GM12878 (cell line): ENCODE results near the gene CLDN6. TPM values are rescaled to one million over a fixed set of nuclear protein-coding genes. Genes with fewer than 3 reads are reported as not detected.

Experiments
- ATAC-seq: fragments of 200-7000 bp; cut with Tn5 transposase; 3 replicates; pipeline ENCODE4 v1.9.1; 2020; ENCODE audit warnings: mild to moderate bottlenecking, moderate library complexity
- BruUV-seq: library from RNA; stranded (reverse); fragments of 400-500 nt; replicated peaks from 2 replicates; lab custom pipeline; 2021; lab: Mats Ljungman, UMichigan
- CTCF ChIA-PET: fragments of 300-600 bp; sonication (Branson Sonifier 250); formaldehyde crosslinking; extraction: SDS; loops from one replicate; lab custom pipeline; 2021; ENCODE audit warnings: inconsistent platforms; lab: Yijun Ruan, JAX
- POLR2A ChIA-PET: fragments of 350-600 bp; formaldehyde crosslinking; extraction: SDS; loops from one replicate; lab custom pipeline; 2021; ENCODE audit warnings: inconsistent platforms; lab: Charles Lee
- RAD21 ChIA-PET: fragments of 300-600 bp; sonication (Branson Sonifier 250); formaldehyde crosslinking; loops from one replicate; lab custom pipeline; 2023; ENCODE audit warnings: antibody characterized with exemption; ENCODE audit not compliant: unreplicated experiment; lab: Charles Lee
- SMC1A ChIA-PET: fragments of 300-600 bp; sonication (Branson Sonifier 250); formaldehyde crosslinking; loops from one replicate; lab custom pipeline; 2023; ENCODE audit not compliant: unreplicated experiment, uncharacterized antibody; lab: Charles Lee
- DNase-seq: peaks from one replicate; pipeline ENCODE4 v3.0.0-alpha.2; 2011; ENCODE audit warnings: low read depth, low spot score
- FAIRE-seq: peaks from 3 replicates; lab custom pipeline; 2011; peaks lifted over from hg19 to GRCh38; lab: Jason Lieb, UNC
- H2AFZ ChIP-seq: 2 replicates; pipeline ENCODE4 v1.6.0; 2011; ENCODE audit warnings: low read depth, low read length, control low read depth; ENCODE audit not compliant: control insufficient read depth
- H3K27ac ChIP-seq: 2 replicates; pipeline ENCODE4 v1.5.1; 2011; ENCODE audit warnings: control low read depth; ENCODE audit not compliant: control insufficient read depth, insufficient read depth
- H3K27me3 ChIP-seq, 2 experiments: replicated peaks in 1 of 2; 2 replicates each; pipeline versions ENCODE4 v1.6.0 to v1.6.1; 2011; ENCODE audit warnings: low read length in 1 of 2; ENCODE audit not compliant: control insufficient read depth in 2 of 2, insufficient read depth in 2 of 2
- H3K36me3 ChIP-seq, 2 experiments: 2 replicates each; pipeline ENCODE4 v1.5.1; 2011; ENCODE audit warnings: low read length in 1 of 2; ENCODE audit not compliant: control insufficient read depth in 2 of 2, insufficient read depth in 2 of 2
- H3K4me1 ChIP-seq: 2 replicates; pipeline ENCODE4 v1.6.1; 2011; ENCODE audit warnings: mild to moderate bottlenecking, low read length, moderate library complexity, mixed read lengths; ENCODE audit not compliant: control insufficient read depth, insufficient read depth
- H3K4me2 ChIP-seq: 2 replicates; pipeline ENCODE4 v1.6.0; 2011; ENCODE audit warnings: control low read depth; ENCODE audit not compliant: control insufficient read depth, insufficient read depth
- H3K4me3 ChIP-seq: fragments of 200-600 bp; sonication (generic); 2 replicates; pipeline ENCODE4 v1.5.1; 2016
- H3K79me2 ChIP-seq: 2 replicates; pipeline ENCODE4 v1.6.0; 2011; ENCODE audit warnings: low read length; ENCODE audit not compliant: control insufficient read depth, insufficient read depth
- H3K9ac ChIP-seq: 2 replicates; pipeline ENCODE4 v1.8.0; 2011; ENCODE audit warnings: low read length, control low read depth, mixed read lengths; ENCODE audit not compliant: control insufficient read depth, insufficient read depth
- H3K9me3 ChIP-seq: replicated peaks from 3 replicates; pipeline ENCODE4 v1.5.1; 2011; ENCODE audit warnings: mild to moderate bottlenecking, low read length; ENCODE audit not compliant: control insufficient read depth, insufficient read depth
- H4K20me1 ChIP-seq: 2 replicates; pipeline ENCODE4 v1.6.0; 2011; ENCODE audit not compliant: control insufficient read depth, insufficient read depth
- ATF7 ChIP-seq: fragments of 450-650 bp; IDR thresholded peaks from 2 replicates; pipeline ENCODE4 v1.6.1; 2016; ENCODE audit warnings: low read depth, mild to moderate bottlenecking
- CBFB ChIP-seq: IDR thresholded peaks from 2 replicates; pipeline ENCODE4 v1.6.1; 2016; ENCODE audit warnings: antibody characterized with exemption, low read depth
- CREB1 ChIP-seq: IDR thresholded peaks from 2 replicates; pipeline ENCODE4 v1.6.1; 2012; ENCODE audit warnings: low read depth, mild to moderate bottlenecking, inconsistent platforms
- HDGF ChIP-seq: fragments of 450-650 bp; IDR thresholded peaks from 2 replicates; pipeline ENCODE4 v1.6.1; 2016; ENCODE audit warnings: antibody characterized with exemption
- LARP7 ChIP-seq: fragments of 450-650 bp; IDR thresholded peaks from 2 replicates; pipeline ENCODE4 v1.6.1; 2017; ENCODE audit warnings: mild to moderate bottlenecking
- MAX ChIP-seq: IDR thresholded peaks from 2 replicates; pipeline ENCODE4 v1.6.1; 2012; ENCODE audit warnings: low read depth, low read length, improper control_type of control experiment
- MXI1 ChIP-seq: fragments of 150-350 bp; IDR thresholded peaks from 2 replicates; pipeline ENCODE4 v1.6.1; 2011; ENCODE audit warnings: low read depth, mild to moderate bottlenecking, inconsistent platforms, low read length, improper control_type of control experiment
- NBN ChIP-seq: fragments of 450-650 bp; IDR thresholded peaks from 2 replicates; pipeline ENCODE4 v1.6.1; 2016
- NFXL1 ChIP-seq: fragments of 450-650 bp; IDR thresholded peaks from 2 replicates; pipeline ENCODE4 v1.6.1; 2017; ENCODE audit warnings: antibody characterized with exemption, mild to moderate bottlenecking, borderline replicate concordance
- NRF1 ChIP-seq: conservative IDR thresholded peaks from 2 replicates; pipeline ENCODE4 v1.6.1; 2011; ENCODE audit warnings: mild to moderate bottlenecking, low read depth, low read length, improper control_type of control experiment
- PML ChIP-seq: IDR thresholded peaks from 2 replicates; pipeline ENCODE4 v1.6.1; 2012; ENCODE audit warnings: low read length, inconsistent platforms
- POLR2A ChIP-seq: IDR thresholded peaks from 2 replicates; pipeline ENCODE4 v1.6.1; 2011; ENCODE audit warnings: low read depth, mild to moderate bottlenecking, low read length
- RAD21 ChIP-seq: IDR thresholded peaks from 2 replicates; pipeline ENCODE4 v1.6.1; 2011; ENCODE audit warnings: mild to moderate bottlenecking, low read depth, low read length, moderate library complexity; ENCODE audit not compliant: insufficient read depth
- RAD51 ChIP-seq: fragments of 450-650 bp; IDR thresholded peaks from 2 replicates; pipeline ENCODE4 v1.6.1; 2016; ENCODE audit warnings: moderate library complexity, mild to moderate bottlenecking, inconsistent platforms
- RUNX3 ChIP-seq: IDR thresholded peaks from 2 replicates; pipeline ENCODE4 v1.6.1; 2012; ENCODE audit warnings: low read length, inconsistent platforms
- SIX5 ChIP-seq: IDR thresholded peaks from 2 replicates; pipeline ENCODE4 v1.6.1; 2011; ENCODE audit warnings: mild to moderate bottlenecking, low read depth, low read length, moderate library complexity; ENCODE audit not compliant: severe bottlenecking
- SKIL ChIP-seq: fragments of 450-650 bp; IDR thresholded peaks from 2 replicates; pipeline ENCODE4 v1.6.1; 2017; ENCODE audit warnings: mild to moderate bottlenecking, low read depth, inconsistent platforms; ENCODE audit not compliant: poor library complexity, severe bottlenecking
- SMC3 ChIP-seq: IDR thresholded peaks from 2 replicates; pipeline ENCODE4 v1.6.1; 2011; ENCODE audit warnings: low read length, improper control_type of control experiment, borderline replicate concordance
- SREBF1 ChIP-seq: IDR thresholded peaks from 2 replicates; pipeline ENCODE4 v1.6.1; 2012; ENCODE audit warnings: mild to moderate bottlenecking, low read length
- ZNF217 ChIP-seq: fragments of 450-650 bp; IDR thresholded peaks from 2 replicates; pipeline ENCODE4 v1.6.1; 2017; ENCODE audit warnings: antibody characterized with exemption, mild to moderate bottlenecking
- WGBS: methylation state at CpG from one replicate; pipeline ENCODE4 v1.1.6; 2016; ENCODE audit warnings: low lambda C conversion rate; ENCODE audit not compliant: insufficient replicate concordance, insufficient coverage; ENCODE audit errors: missing lambda C conversion rate; 5-methylcytosine and 5-hydroxymethylcytosine counted together
- in situ Hi-C: fragments of 300-500 bp; cut with MboI; formaldehyde crosslinking; loops from 9 replicates; pipeline ENCODE4 v1.14.3; 2018; ENCODE audit warnings: mixed read lengths
- intact Hi-C: fragments of 100-400 bp; cut with micrococcal nuclease; formaldehyde crosslinking; loops from one replicate; pipeline ENCODE4 v1.14.2; 2022; ENCODE audit not compliant: unreplicated experiment
- polyA plus RNA-seq, 11 experiments: library from polyadenylated mRNA; depleted of rRNA in 4 of 11; unstranded in 6 of 11; stranded (reverse) in 5 of 11; fragments of >200 nt; fragmentation: Nextera tagmentation in 4 of 11; fragmentation: Illumina TruSeq in 1 of 11; extraction: Ambion mirVana in 4 of 11; extraction: Trizol in 1 of 11; gene quantifications; 1 replicate in 1 of 11; 2 replicates in 10 of 11; pipeline versions ENCODE4 v1.2.1 to v1.2.3, GENCODE V29; 2011 to 2016; ENCODE audit warnings: inconsistent platforms in 2 of 11, missing spikeins in 2 of 11, low read depth in 1 of 11
- total RNA-seq, 4 experiments: library from RNA; depleted of rRNA in 3 of 4; stranded (reverse); fragments of >200 nt in 3 of 4; fragmentation: Illumina TruSeq in 1 of 4; extraction: Trizol in 1 of 4; gene quantifications; 2 replicates each; pipeline versions ENCODE4 v1.2.1 to v1.2.3, GENCODE V29; 2013 to 2021

Gene CLDN6
- total and polyA plus RNA-seq, 10 of the 15 experiments (the other 5 are each of a cell fraction or from before 2014, with no cell fraction given), result 0.15 to 0.26 (median 0.23) TPM; not detected in 7

- ChIA-PET CTCF (interaction anchor here (0.9 to 18.2 kb wide), 8 partner anchors 8 to 185 kb away, joined by 3 to 421 read pairs (median 6); no protein-coding TSS in a partner anchor), RAD21 (interaction anchor here (4.4 kb wide), 1 partner anchor 20 kb away, joined by 34 read pairs; no protein-coding TSS in a partner anchor), SMC1A (interaction anchor here (1.3 to 10.1 kb wide), 3 partner anchors 8 to 111 kb away, joined by 5 to 91 read pairs (median 6); partner anchors contain the start of gene ZNF213), POLR2A (interaction anchor here (0.6 to 2.4 kb wide), 5 partner anchors 17 to 550 kb away, joined by 3 to 7 read pairs (median 5); partner anchors contain the start of gene ZNF213)
- H3K9me3 ChIP-seq, result no peaks in the 10 kb centered on the region
- in situ Hi-C loops, result no loop called here
- peak within 1 kb of the TSS; percentile 94 for H2AFZ ChIP-seq
- peak within 1 kb of the TSS; percentile 87 for H3K4me3 ChIP-seq
- DNase-seq, result peak; percentile 94
- WGBS, result under 1% methylated on average over 69 of the region's 69 CpGs
- peak; percentile 85 for ATAC-seq
- FAIRE-seq, result peak; percentile 98
- no peaks in the 10 kb centered on the region for H3K79me2 ChIP-seq
- H3K4me2 ChIP-seq, result peak within 1 kb of the TSS; percentile 83
- intact Hi-C loops, result no loop called here
- peak within 1 kb of the TSS; percentile 86 for H3K27ac ChIP-seq
- H4K20me1 ChIP-seq, result 0 out of 2 replicates have a peak, but pooled peaks cover 2% of the 10 kb centered on the region
- peaks cover 4 to 7% of the 10 kb centered on the region in 2 experiments; a peak in 3 of 4 replicates for H3K36me3 ChIP-seq
- peak within 1 kb of the TSS; percentile 81 for H3K9ac ChIP-seq
- H3K4me1 ChIP-seq, result peaks cover 25% of the 10 kb centered on the region
- BruUV-seq, result TSS peak; percentile 93
- H3K27me3 ChIP-seq, result no peaks in the 10 kb centered on the region; a peak in 1 of 4 replicates
- TF ChIP-seq RAD51 (peak; percentile 92), RAD21 (no peak), POLR2A (peak; percentile 95), HDGF (peak; percentile 84), NRF1 (peak; percentile 41; the same call in 1 of the 2 replicates), NBN (peak; percentile 60), CBFB (0 out of 2 replicates have a peak, but pooled peaks have one; percentile 52), RUNX3 (peak; percentile 62; the same call in 1 of the 2 replicates), ATF7 (0 out of 2 replicates have a peak, but pooled peaks have one; percentile 20), CREB1 (peak; percentile 96), MXI1 (peak; percentile 49; the same call in 1 of the 2 replicates), PML (peak; percentile 70; the same call in 1 of the 2 replicates), LARP7 (peak; percentile 95), ZNF217 (no peak), NFXL1 (no peak), SIX5 (peak; percentile 96), SKIL (no peak), SREBF1 (peak; percentile 87), SMC3 (no peak), MAX (peak; percentile 79)
These were observed 5.9 kb upstream of the CLDN6 start, which contains the start of the genes HCFC1R1 and THOC6 for GRCh38 chr16:3023669-3024478. Gene HCFC1R1 (minus strand): TSS chr16:3023942. CDS start chr16:3023941, 1 bp downstream. Gene THOC6 (plus strand): TSS chr16:3024035. CDS start chr16:3024327, 292 bp downstream.
